DND-41 (cell line): ENCODE measurements around the gene MALAT1.
"Not testable (repeated sequence)": the region's sequence is repeated elsewhere in the genome, so short reads cannot be mapped to it uniquely, and the experiment has no call there.

Source experiments
- ATAC-seq: fragments of 200-7000 bp; cut with Tn5 transposase; 3 replicates; pipeline ENCODE4 v1.9.1; 2021; ENCODE audit warnings: low read depth; ENCODE audit not compliant: insufficient read depth
- DNase-seq: peaks from one replicate; pipeline ENCODE4 v3.0.0-alpha.2; 2020
- H2AFZ ChIP-seq: 2 replicates; pipeline ENCODE4 v1.6.0; 2012; ENCODE audit warnings: low read depth, low read length
- H3K27ac ChIP-seq: 2 replicates; pipeline ENCODE4 v1.5.1; 2012; ENCODE audit warnings: low read length, inconsistent platforms
- H3K27me3 ChIP-seq: fragments of 200-600 bp; sonication (generic); 2 replicates; pipeline ENCODE4 v1.6.0; 2012; ENCODE audit warnings: low read length, mild to moderate bottlenecking, inconsistent platforms; ENCODE audit not compliant: insufficient read depth, poor library complexity
- H3K36me3 ChIP-seq: 2 replicates; pipeline ENCODE4 v1.5.1; 2012; ENCODE audit warnings: low read length, inconsistent platforms; ENCODE audit not compliant: insufficient read depth
- H3K4me1 ChIP-seq: 2 replicates; pipeline ENCODE4 v1.5.1; 2012; ENCODE audit warnings: mild to moderate bottlenecking, low read length; ENCODE audit not compliant: insufficient read depth
- H3K4me2 ChIP-seq: 2 replicates; pipeline ENCODE4 v1.6.0; 2012; ENCODE audit warnings: mild to moderate bottlenecking, moderate library complexity, low read length, inconsistent platforms; ENCODE audit not compliant: insufficient read depth
- H3K4me3 ChIP-seq, 2 experiments: fragments of 200-600 bp in 1 of 2; shearing (Covaris generic) in 1 of 2; 2 replicates each; pipeline ENCODE4 v1.5.1; 2012 to 2016; ENCODE audit warnings: inconsistent platforms in 2 of 2, low read length in 2 of 2, mild to moderate bottlenecking in 2 of 2, low read depth in 1 of 2, moderate library complexity in 1 of 2
- H3K79me2 ChIP-seq: 2 replicates; pipeline ENCODE4 v1.6.0; 2012; ENCODE audit warnings: low read length, inconsistent platforms; ENCODE audit not compliant: insufficient read depth
- H3K9ac ChIP-seq: 2 replicates; pipeline ENCODE4 v1.6.0; 2012; ENCODE audit warnings: low read depth, mild to moderate bottlenecking, inconsistent platforms, low read length, moderate library complexity
- H3K9me3 ChIP-seq: 2 replicates; pipeline ENCODE4 v1.5.1; 2012; ENCODE audit warnings: low read length, moderate library complexity, mild to moderate bottlenecking, inconsistent platforms; ENCODE audit not compliant: insufficient read depth, severe bottlenecking
- H4K20me1 ChIP-seq: 2 replicates; pipeline ENCODE4 v1.6.0; 2012; ENCODE audit warnings: low read length; ENCODE audit not compliant: insufficient read depth
- CTCF ChIP-seq: IDR thresholded peaks from 2 replicates; pipeline ENCODE4 v1.5.1; 2012; ENCODE audit warnings: borderline replicate concordance, low read length, moderate library complexity, mild to moderate bottlenecking; ENCODE audit not compliant: poor library complexity, severe bottlenecking; ENCODE audit errors: extremely low read depth
- EZH2 ChIP-seq: IDR thresholded peaks from 3 replicates; pipeline ENCODE4 v1.6.1; 2012; ENCODE audit warnings: borderline replicate concordance, low read depth, mild to moderate bottlenecking, moderate library complexity, low read length, inconsistent platforms; ENCODE audit not compliant: severe bottlenecking

Gene MALAT1

DNA sequence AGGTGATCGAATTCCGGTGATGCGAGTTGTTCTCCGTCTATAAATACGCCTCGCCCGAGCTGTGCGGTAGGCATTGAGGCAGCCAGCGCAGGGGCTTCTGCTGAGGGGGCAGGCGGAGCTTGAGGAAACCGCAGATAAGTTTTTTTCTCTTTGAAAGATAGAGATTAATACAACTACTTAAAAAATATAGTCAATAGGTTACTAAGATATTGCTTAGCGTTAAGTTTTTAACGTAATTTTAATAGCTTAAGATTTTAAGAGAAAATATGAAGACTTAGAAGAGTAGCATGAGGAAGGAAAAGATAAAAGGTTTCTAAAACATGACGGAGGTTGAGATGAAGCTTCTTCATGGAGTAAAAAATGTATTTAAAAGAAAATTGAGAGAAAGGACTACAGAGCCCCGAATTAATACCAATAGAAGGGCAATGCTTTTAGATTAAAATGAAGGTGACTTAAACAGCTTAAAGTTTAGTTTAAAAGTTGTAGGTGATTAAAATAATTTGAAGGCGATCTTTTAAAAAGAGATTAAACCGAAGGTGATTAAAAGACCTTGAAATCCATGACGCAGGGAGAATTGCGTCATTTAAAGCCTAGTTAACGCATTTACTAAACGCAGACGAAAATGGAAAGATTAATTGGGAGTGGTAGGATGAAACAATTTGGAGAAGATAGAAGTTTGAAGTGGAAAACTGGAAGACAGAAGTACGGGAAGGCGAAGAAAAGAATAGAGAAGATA is at the start of gene MALAT1:
Gene MALAT1, plus strand, starts transcription at position 69 of the 736 bp plus-strand sequence.
- TF ChIP-seq CTCF, result no peak
- no peak for TF ChIP-seq EZH2
- Histone ChIP-seq H3K4me1 (peaks cover 32% of the 10 kb centered on the region), H3K27me3 (no peaks in the 10 kb centered on the region), H3K9ac (peak within 1 kb of the TSS; percentile 96), H4K20me1 (peaks cover 48% of the 10 kb centered on the region), H3K27ac (peak within 1 kb of the TSS; percentile 100), H2AFZ (peak within 1 kb of the TSS; percentile 40; the same call in 1 of the 2 replicates), H3K79me2 (peaks cover 86% of the 10 kb centered on the region), H3K4me2 (peak within 1 kb of the TSS; percentile 84), H3K4me3 (peak within 1 kb of the TSS; percentile 89 to 98), H3K9me3 (peaks cover 2% of the 10 kb centered on the region), H3K36me3 (peaks cover 46% of the 10 kb centered on the region)
- DNase-seq (peak; percentile 93), ATAC-seq (no peak)

- not testable (repeated sequence) for H3K36me3 ChIP-seq, H3K4me2 ChIP-seq, H4K20me1 ChIP-seq, H3K27ac ChIP-seq, H3K9ac ChIP-seq, H3K4me3 ChIP-seq, H3K27me3 ChIP-seq, H3K9me3 ChIP-seq, H2AFZ ChIP-seq, DNase-seq, H3K79me2 ChIP-seq, ATAC-seq
- H3K4me1 ChIP-seq, result peaks cover 16% of the 10 kb centered on the region
These were observed 47.5 kb upstream of the MALAT1 start for GRCh38 chr11:65451301-65451700.

DNA sequence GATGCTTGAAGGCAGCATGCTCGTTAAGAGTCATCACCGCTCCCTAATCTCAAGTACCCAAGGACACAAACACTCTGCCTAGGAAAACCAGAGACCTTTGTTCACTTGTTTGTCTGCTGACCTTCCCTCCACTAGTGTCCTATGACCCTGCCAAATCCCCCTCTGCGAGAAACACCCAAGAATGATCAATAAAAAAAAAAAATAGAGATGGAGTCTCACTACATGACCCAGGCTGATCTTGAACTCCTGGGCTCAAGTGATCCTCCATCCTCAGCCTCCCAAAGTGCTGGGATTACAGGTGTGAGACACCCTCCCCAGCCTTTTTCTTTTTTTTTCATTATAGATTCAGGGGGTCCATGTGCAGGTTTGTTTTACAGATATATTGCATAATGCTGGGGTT is 46.6 kb upstream of the MALAT1 start:
- not testable (repeated sequence) for H4K20me1 ChIP-seq, H3K9me3 ChIP-seq, H3K79me2 ChIP-seq, H2AFZ ChIP-seq, H3K4me2 ChIP-seq, DNase-seq, H3K4me3 ChIP-seq, ATAC-seq, H3K27me3 ChIP-seq, H3K9ac ChIP-seq, H3K36me3 ChIP-seq, H3K27ac ChIP-seq
- peaks cover 16% of the 10 kb centered on the region for H3K4me1 ChIP-seq

DNA sequence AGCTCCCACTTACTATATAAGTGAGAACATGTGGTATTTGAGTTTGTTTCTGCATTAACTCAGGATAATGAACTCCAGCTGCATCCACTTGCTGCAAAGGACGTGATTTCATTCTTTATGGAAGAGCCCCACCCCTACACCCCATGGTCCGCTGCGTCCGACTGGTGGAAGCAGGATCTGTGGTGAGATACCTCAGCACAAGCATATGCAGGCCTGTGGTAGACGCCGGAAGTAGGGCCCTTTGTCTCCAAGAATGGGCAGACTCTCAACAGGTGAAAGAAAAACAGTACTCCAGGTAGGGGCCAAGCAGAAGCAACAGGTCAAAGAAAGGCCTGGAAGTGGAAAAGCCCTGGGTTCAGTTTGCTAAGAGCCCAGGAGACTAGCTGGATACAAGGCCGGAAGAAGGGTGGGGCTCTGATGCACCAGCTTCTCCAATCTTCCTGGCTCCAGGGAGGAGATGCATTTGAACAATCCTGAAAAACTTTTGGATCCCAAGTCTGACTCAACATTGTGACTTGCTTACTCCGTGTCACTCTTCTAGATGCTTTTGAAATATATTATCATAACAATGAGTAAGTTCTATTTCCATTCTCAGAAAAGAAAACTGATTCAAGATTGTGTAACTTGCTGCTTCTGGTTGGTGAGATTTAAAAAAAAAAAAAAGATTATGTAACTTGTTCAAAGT is 45.9 kb upstream of the MALAT1 start:
- no peaks in the 10 kb centered on the region for H3K9me3 ChIP-seq
- no peaks in the 10 kb centered on the region for H3K27me3 ChIP-seq
- ATAC-seq (no peak), DNase-seq (no peak)
- no peak overlapping the region for H3K4me2 ChIP-seq
- no peak overlapping the region for H2AFZ ChIP-seq
- no peaks in the 10 kb centered on the region for H4K20me1 ChIP-seq
- no peak overlapping the region for H3K27ac ChIP-seq
- H3K4me1 ChIP-seq, result peaks cover 16% of the 10 kb centered on the region
- no peaks in the 10 kb centered on the region for H3K36me3 ChIP-seq
- no peak overlapping the region for H3K4me3 ChIP-seq
- no peak overlapping the region for H3K9ac ChIP-seq
- TF ChIP-seq EZH2 (no peak), CTCF (no peak)
- peaks cover 5% of the 10 kb centered on the region for H3K79me2 ChIP-seq
